Smooth muscle cell (in vitro differentiated cells): ENCODE results near the gene FAM209B. TPM values are rescaled to one million over a fixed set of nuclear protein-coding genes. Genes with fewer than 3 reads are reported as not detected.
"Not testable (repeated sequence)": the region's sequence is repeated elsewhere in the genome, so short reads cannot be mapped to it uniquely, and the experiment has no call there.

Experiments
- DNase-seq: peaks from one replicate; lab custom pipeline; 2025; ENCODE audit not compliant: unreplicated experiment; lab: John Stamatoyannopoulos, UW
- H2AFZ ChIP-seq: fragments of 200-600 bp; sonication (generic); 2 replicates; pipeline ENCODE4 v1.6.0; 2016; ENCODE audit warnings: antibody characterized with exemption, low read depth, mild to moderate bottlenecking
- H3F3A ChIP-seq: fragments of 200-600 bp; sonication (generic); 2 replicates; pipeline ENCODE4 v1.6.0; 2017; ENCODE audit warnings: antibody characterized with exemption, low read depth
- H3K27ac ChIP-seq: fragments of 200-600 bp; sonication (generic); 2 replicates; pipeline ENCODE4 v1.5.1; 2016; ENCODE audit warnings: low read depth, mild to moderate bottlenecking
- H3K27me3 ChIP-seq: fragments of 200-600 bp; sonication (generic); 2 replicates; pipeline ENCODE4 v1.6.1; 2016; ENCODE audit warnings: low read depth, mild to moderate bottlenecking
- H3K36me3 ChIP-seq: fragments of 200-600 bp; sonication (generic); 2 replicates; pipeline ENCODE4 v1.5.1; 2016; ENCODE audit warnings: low read depth
- H3K4me1 ChIP-seq: fragments of 200-600 bp; sonication (generic); 2 replicates; pipeline ENCODE4 v1.5.1; 2016; ENCODE audit warnings: low read depth
- H3K4me2 ChIP-seq: fragments of 200-600 bp; sonication (generic); 2 replicates; pipeline ENCODE4 v1.6.0; 2016; ENCODE audit warnings: mild to moderate bottlenecking
- H3K4me3 ChIP-seq: fragments of 200-600 bp; sonication (generic); 2 replicates; pipeline ENCODE4 v1.5.1; 2016; ENCODE audit warnings: mild to moderate bottlenecking
- H3K79me2 ChIP-seq: fragments of 200-600 bp; sonication (generic); 2 replicates; pipeline ENCODE4 v1.6.0; 2016; ENCODE audit warnings: low read depth, mild to moderate bottlenecking
- H3K9ac ChIP-seq: fragments of 200-600 bp; sonication (generic); 2 replicates; pipeline ENCODE4 v1.6.0; 2016; ENCODE audit warnings: low read depth
- H3K9me3 ChIP-seq: fragments of 200-600 bp; sonication (generic); replicated peaks from 2 replicates; pipeline ENCODE4 v1.5.1; 2016; ENCODE audit warnings: low read depth
- H4K20me1 ChIP-seq: fragments of 200-600 bp; sonication (generic); 2 replicates; pipeline ENCODE4 v1.6.0; 2016; ENCODE audit warnings: low read depth
- CTCF ChIP-seq: fragments of 200-600 bp; sonication (generic); IDR thresholded peaks from 2 replicates; pipeline ENCODE4 v1.5.1; 2017; ENCODE audit warnings: borderline replicate concordance, mild to moderate bottlenecking, antibody characterized with exemption; ENCODE audit not compliant: insufficient read depth, poor library complexity, severe bottlenecking
- WGBS: methylation state at CpG from one replicate; pipeline ENCODE4 v1.1.7; 2016; ENCODE audit warnings: low lambda C conversion rate; 5-methylcytosine and 5-hydroxymethylcytosine counted together
- polyA plus RNA-seq: library from polyadenylated mRNA; unstranded; fragments of >200 nt; fragmentation: Nextera tagmentation; extraction: Ambion mirVana; gene quantifications from 2 replicates; pipeline ENCODE4 v1.2.1, GENCODE V29; 2016
- total RNA-seq: library from RNA; depleted of rRNA; stranded (reverse); fragments of >200 nt; gene quantifications from 2 replicates; pipeline ENCODE4 v1.2.3, GENCODE V29; 2014

Gene FAM209B
- total RNA-seq (2.6 TPM in 1 of 2 replicates, not detected in the other), polyA plus RNA-seq (0.27 and 1.4 TPM in 2 replicates)

- DNase-seq, H2AFZ ChIP-seq: not testable (repeated sequence)
These were observed at the start of gene FAM209B for GRCh38 chr20:56532946-56533345. FAM209B (plus strand) TSS chr20:56533246; CDS start chr20:56533342, 96 bp downstream.

GRCh38 chr20:56483970-56484369 is 49.1 kb upstream of the FAM209B start:
- no peak overlapping the region for H2AFZ ChIP-seq
- peaks cover 4% of the 10 kb centered on the region for H3K79me2 ChIP-seq
- H3K4me3 ChIP-seq = no peak overlapping the region
- no peaks in the 10 kb centered on the region for H3K27me3 ChIP-seq
- no peak overlapping the region for H3K4me2 ChIP-seq
- H3K27ac ChIP-seq = no peak overlapping the region
- H3K36me3 ChIP-seq = peaks cover 18% of the 10 kb centered on the region
- DNase-seq = no peak
- no peaks in the 10 kb centered on the region for H4K20me1 ChIP-seq
- 94% methylated on average over 7 of the region's 7 CpGs for WGBS
- no peaks in the 10 kb centered on the region for H3K4me1 ChIP-seq
- no peaks in the 10 kb centered on the region for H3F3A ChIP-seq
- no peak for TF ChIP-seq CTCF
- no peak overlapping the region for H3K9ac ChIP-seq
- no peaks in the 10 kb centered on the region for H3K9me3 ChIP-seq

More at GRCh38 chr20:56532946-56533345, at the start of gene FAM209B:
- H3F3A ChIP-seq, H4K20me1 ChIP-seq, H3K27me3 ChIP-seq, H3K27ac ChIP-seq, H3K4me1 ChIP-seq, H3K9ac ChIP-seq, H3K36me3 ChIP-seq, H3K4me2 ChIP-seq, H3K79me2 ChIP-seq, H3K9me3 ChIP-seq, H3K4me3 ChIP-seq: not testable (repeated sequence)
- WGBS = 81% methylated on average over 9 of the region's 9 CpGs

GRCh38 chr20:56487216-56487615 is 45.8 kb upstream of the FAM209B start:
- H2AFZ ChIP-seq = no peak overlapping the region
- H3K4me2 ChIP-seq = no peak overlapping the region
- H3K27ac ChIP-seq = no peak overlapping the region
- no peak for DNase-seq
- no peaks in the 10 kb centered on the region for H3K4me1 ChIP-seq
- TF ChIP-seq CTCF = no peak
- H3K36me3 ChIP-seq = no peaks in the 10 kb centered on the region
- no peak overlapping the region for H3K4me3 ChIP-seq
- no peaks in the 10 kb centered on the region for H3F3A ChIP-seq
- peaks cover 1% of the 10 kb centered on the region for H3K79me2 ChIP-seq
- H3K9me3 ChIP-seq = no peaks in the 10 kb centered on the region
- 92% methylated on average over 11 of the region's 11 CpGs for WGBS
- H3K27me3 ChIP-seq = no peaks in the 10 kb centered on the region
- H3K9ac ChIP-seq = no peak overlapping the region
- peaks cover 10% of the 10 kb centered on the region for H4K20me1 ChIP-seq

- Histone ChIP-seq H3K9me3 (no peaks in the 10 kb centered on the region), H3K27ac (no peak overlapping the region), H4K20me1 (peaks cover 10% of the 10 kb centered on the region), H3K4me2 (no peak overlapping the region), H3K4me3 (no peak overlapping the region), H2AFZ (no peak overlapping the region), H3K36me3 (no peaks in the 10 kb centered on the region), H3K9ac (no peak overlapping the region), H3F3A (no peaks in the 10 kb centered on the region), H3K4me1 (no peaks in the 10 kb centered on the region), H3K27me3 (no peaks in the 10 kb centered on the region), H3K79me2 (no peaks in the 10 kb centered on the region)
- no peak for DNase-seq
- 95% methylated on average over 5 of the region's 5 CpGs for WGBS
- TF ChIP-seq CTCF = no peak
These were observed 44.5 kb upstream of the FAM209B start for GRCh38 chr20:56488566-56488965.
